GM18507 (cell line): Measurements from ENCODE around the gene ASCC2.

ENCODE experiments used
- DNase-seq: peaks from one replicate; pipeline ENCODE4 v3.0.0; 2011; ENCODE audit warnings: low read depth; ENCODE audit not compliant: insufficient read length; ENCODE audit errors: extremely low spot score
- FAIRE-seq: peaks from 2 replicates; lab custom pipeline; 2011; peaks lifted over from hg19 to GRCh38; lab: Jason Lieb, UNC

The ASCC2 gene

DNA sequence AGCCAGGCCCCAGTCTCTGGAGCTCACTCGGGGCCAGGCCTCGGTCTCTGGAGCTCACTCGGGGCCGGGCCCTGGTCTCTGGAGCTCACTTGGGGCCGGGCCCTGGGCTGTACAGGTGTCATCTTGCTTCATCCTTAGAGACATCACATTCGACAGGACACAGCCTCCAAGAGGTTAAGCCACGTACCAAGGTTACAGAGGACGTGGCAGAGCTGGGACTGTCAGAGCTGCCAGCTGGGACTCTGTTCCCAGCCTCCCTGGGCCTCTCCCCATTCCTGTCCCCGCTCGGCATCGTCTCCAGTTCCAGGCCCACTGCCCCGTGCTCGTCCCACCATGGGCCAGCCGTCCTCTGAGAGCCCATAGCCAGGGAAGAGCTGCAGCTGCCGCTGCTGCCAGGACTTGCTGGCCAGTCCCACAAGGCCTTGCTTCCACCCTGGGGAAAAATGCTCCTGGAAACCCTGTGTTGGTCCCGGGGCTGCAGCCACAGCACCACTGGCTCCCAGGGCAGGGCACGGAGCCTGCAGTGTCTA, 98.7 kb downstream of the ASCC2 start:
- FAIRE-seq = no peak

More for the DNA sequence above, 98.7 kb downstream of the ASCC2 start:
- DNase-seq = no peak
